Measurements from ENCODE around the gene ZBTB12. TPM values are rescaled to one million over a fixed set of nuclear protein-coding genes. Genes with fewer than 3 reads are reported as not detected.

ZBTB12 gene
- total and polyA plus RNA-seq, 10 donors = 1.3 to 4.6 (median 3.9) TPM

- TF ChIP-seq POLR2AphosphoS5 (IDR thresholded peaks at IDR 0.05) = no peak
- TF ChIP-seq, protein P1, sequence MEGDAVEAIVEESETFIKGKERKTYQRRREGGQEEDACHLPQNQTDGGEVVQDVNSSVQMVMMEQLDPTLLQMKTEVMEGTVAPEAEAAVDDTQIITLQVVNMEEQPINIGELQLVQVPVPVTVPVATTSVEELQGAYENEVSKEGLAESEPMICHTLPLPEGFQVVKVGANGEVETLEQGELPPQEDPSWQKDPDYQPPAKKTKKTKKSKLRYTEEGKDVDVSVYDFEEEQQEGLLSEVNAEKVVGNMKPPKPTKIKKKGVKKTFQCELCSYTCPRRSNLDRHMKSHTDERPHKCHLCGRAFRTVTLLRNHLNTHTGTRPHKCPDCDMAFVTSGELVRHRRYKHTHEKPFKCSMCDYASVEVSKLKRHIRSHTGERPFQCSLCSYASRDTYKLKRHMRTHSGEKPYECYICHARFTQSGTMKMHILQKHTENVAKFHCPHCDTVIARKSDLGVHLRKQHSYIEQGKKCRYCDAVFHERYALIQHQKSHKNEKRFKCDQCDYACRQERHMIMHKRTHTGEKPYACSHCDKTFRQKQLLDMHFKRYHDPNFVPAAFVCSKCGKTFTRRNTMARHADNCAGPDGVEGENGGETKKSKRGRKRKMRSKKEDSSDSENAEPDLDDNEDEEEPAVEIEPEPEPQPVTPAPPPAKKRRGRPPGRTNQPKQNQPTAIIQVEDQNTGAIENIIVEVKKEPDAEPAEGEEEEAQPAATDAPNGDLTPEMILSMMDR (IDR thresholded peaks at IDR 0.05 in 8 of 11, conservative IDR thresholded peaks at IDR 0.05 in 3 of 11) = no peak
- TF ChIP-seq POLR2A (IDR thresholded peaks at IDR 0.05) = no peak
- intact Hi-C loops (cut with DNase I; ENCODE audit: low total_unique reads) = no loop called here
- Histone ChIP-seq H3K27ac (no peak overlapping the region), H3K4me1 (peaks cover 0 to 26% (median 0%) of the 10 kb centered on the region in 6 donors), H3K4me3 (no peak overlapping the region), H3K36me3 (peaks cover 0 to 67% (median 21%) of the 10 kb centered on the region in 6 donors), H3K9me3 (no peaks in the 10 kb centered on the region), H3K27me3 (replicated peaks in 1 of 7) (peaks cover 0 to 25% (median 0%) of the 10 kb centered on the region in 7 donors)
- WGBS, 5 donors = 82 to 94% (median 89%) methylated on average over 4 of the region's 4 CpGs
- DNase-seq = peak; percentile 7
These were observed 46.0 kb upstream of the ZBTB12 start for GRCh38 chr6:31947864-31948263.

DNA sequence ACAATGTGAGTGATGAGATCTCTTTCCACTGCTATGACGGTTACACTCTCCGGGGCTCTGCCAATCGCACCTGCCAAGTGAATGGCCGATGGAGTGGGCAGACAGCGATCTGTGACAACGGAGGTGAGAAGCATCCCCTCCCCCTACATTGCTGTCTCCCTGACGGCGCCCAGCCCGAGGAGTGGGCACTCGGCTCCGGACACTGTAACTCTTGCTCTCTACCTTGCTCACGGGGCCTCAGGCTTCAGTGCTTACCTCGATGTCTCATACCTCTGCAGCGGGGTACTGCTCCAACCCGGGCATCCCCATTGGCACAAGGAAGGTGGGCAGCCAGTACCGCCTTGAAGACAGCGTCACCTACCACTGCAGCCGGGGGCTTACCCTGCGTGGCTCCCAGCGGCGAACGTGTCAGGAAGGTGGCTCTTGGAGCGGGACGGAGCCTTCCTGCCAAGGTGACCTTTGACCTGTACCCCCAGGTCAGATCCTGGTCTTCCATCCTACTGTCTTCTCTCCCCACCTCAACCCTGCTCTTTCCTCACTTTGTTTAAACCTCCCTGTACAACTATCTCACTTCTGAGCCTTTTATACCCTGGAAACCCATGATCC is 45.3 kb upstream of the ZBTB12 start:
- intact Hi-C loops (cut with DNase I; ENCODE audit: low total_unique reads) = no loop called here
- TF ChIP-seq, protein P1 (IDR thresholded peaks at IDR 0.05 in 8 of 11, conservative IDR thresholded peaks at IDR 0.05 in 3 of 11) = no peak
- TF ChIP-seq POLR2AphosphoS5 (IDR thresholded peaks at IDR 0.05) = peak in 1 of 3 donors; percentile 58
- H3K27ac ChIP-seq = peak overlapping the region in 3 of 8 donors; percentile 57 to 79 (median 67)
- H3K36me3 ChIP-seq = peaks cover 0 to 64% (median 16%) of the 10 kb centered on the region in 6 donors
- peaks cover 0 to 32% (median 0%) of the 10 kb centered on the region in 7 donors for H3K27me3 ChIP-seq (replicated peaks in 1 of 7)
- no peaks in the 10 kb centered on the region for H3K9me3 ChIP-seq
- H3K4me1 ChIP-seq = peaks cover 0 to 19% (median 0%) of the 10 kb centered on the region in 6 donors
- no peak overlapping the region for H3K4me3 ChIP-seq
- peak; percentile 41 for DNase-seq
- 86 to 94% (median 89%) methylated on average over 24 of the region's 24 CpGs for WGBS, 5 donors

- Histone ChIP-seq H3K4me1 (peaks cover 0 to 19% (median 0%) of the 10 kb centered on the region in 6 donors), H3K36me3 (peaks cover 0 to 56% (median 8%) of the 10 kb centered on the region in 6 donors), H3K27ac (peak overlapping the region in 7 of 8 donors; percentile 57 to 79 (median 67)), H3K9me3 (no peaks in the 10 kb centered on the region), H3K27me3 (replicated peaks in 1 of 7) (peaks cover 0 to 36% (median 0%) of the 10 kb centered on the region in 7 donors), H3K4me3 (peak overlapping the region in 2 of 8 donors; percentile 11 to 18)
- DNase-seq = peak; percentile 58
- WGBS, 5 donors = 75 to 95% (median 78%) methylated on average over 11 of the region's 11 CpGs
- no peak for TF ChIP-seq POLR2AphosphoS5 (IDR thresholded peaks at IDR 0.05)
- TF ChIP-seq, protein P1 (IDR thresholded peaks at IDR 0.05 in 8 of 11, conservative IDR thresholded peaks at IDR 0.05 in 3 of 11) = no peak
- TF ChIP-seq POLR2A (IDR thresholded peaks at IDR 0.05) = no peak
- intact Hi-C loops (cut with DNase I; ENCODE audit: low total_unique reads) = no loop called here
These were observed 44.5 kb upstream of the ZBTB12 start for GRCh38 chr6:31946370-31946885.

Data from spleen (tissue), 11 donors.